GM23338 (cell line): ENCODE data around the gene FLNB. TPM values are rescaled to one million over a fixed set of nuclear protein-coding genes. Genes with fewer than 3 reads are reported as not detected.
A peak's percentile ranks its signal among the peaks of the same experiment; 100 is the strongest.

Experiments
- ATAC-seq: fragments of 200-7000 bp; cut with Tn5 transposase; 3 replicates; pipeline ENCODE4 v1.9.1; 2020
- DNase-seq: peaks from one replicate; pipeline ENCODE4 v3.0.0-alpha.2; 2015; ENCODE audit warnings: low spot score
- H2AFZ ChIP-seq: fragments of 200-600 bp; sonication (generic); 2 replicates; pipeline ENCODE4 v1.8.0; 2016; ENCODE audit warnings: antibody characterized with exemption, mild to moderate bottlenecking, moderate library complexity
- H3F3A ChIP-seq: fragments of 200-600 bp; sonication (generic); replicated peaks from 2 replicates; pipeline ENCODE4 v1.8.0; 2017; ENCODE audit warnings: antibody characterized with exemption, mixed run types, low read depth
- H3K27ac ChIP-seq: fragments of 200-600 bp; sonication (generic); 2 replicates; pipeline ENCODE4 v1.6.1; 2016; ENCODE audit warnings: low read depth
- H3K27me3 ChIP-seq: fragments of 200-600 bp; sonication (generic); 2 replicates; pipeline ENCODE4 v1.8.0; 2016; ENCODE audit warnings: mild to moderate bottlenecking, mixed run types, moderate library complexity; ENCODE audit not compliant: insufficient read depth
- H3K36me3 ChIP-seq: fragments of 200-600 bp; sonication (generic); 2 replicates; pipeline ENCODE4 v1.8.0; 2016; ENCODE audit warnings: mild to moderate bottlenecking; ENCODE audit not compliant: insufficient read depth
- H3K4me1 ChIP-seq: fragments of 200-600 bp; sonication (generic); 2 replicates; pipeline ENCODE4 v1.8.0; 2016; ENCODE audit warnings: mild to moderate bottlenecking, moderate library complexity; ENCODE audit not compliant: insufficient read depth
- H3K4me2 ChIP-seq: fragments of 200-600 bp; sonication (generic); 2 replicates; pipeline ENCODE4 v1.7.1; 2017; ENCODE audit warnings: mixed run types
- H3K4me3 ChIP-seq: fragments of 200-600 bp; sonication (generic); 2 replicates; pipeline ENCODE4 v1.6.1; 2016; ENCODE audit warnings: mixed run types
- H3K79me2 ChIP-seq: fragments of 200-600 bp; sonication (generic); replicated peaks from 2 replicates; pipeline ENCODE4 v1.8.0; 2017; ENCODE audit warnings: mild to moderate bottlenecking; ENCODE audit not compliant: insufficient read depth
- H3K9me2 ChIP-seq: fragments of 200-600 bp; sonication (generic); 2 replicates; pipeline ENCODE4 v1.8.0; 2017; ENCODE audit not compliant: insufficient read depth
- H4K20me1 ChIP-seq: fragments of 200-600 bp; sonication (generic); replicated peaks from 2 replicates; pipeline ENCODE4 v1.8.0; 2017; ENCODE audit warnings: mild to moderate bottlenecking; ENCODE audit not compliant: insufficient read depth
- H3K27ac Mint-ChIP-seq: 2 replicates; pipeline ENCODE4 v1.8.0; 2020; ENCODE audit warnings: inconsistent platforms, mild to moderate bottlenecking, moderate library complexity, mixed read lengths
- H3K27me3 Mint-ChIP-seq: 3 replicates; pipeline ENCODE4 v1.8.0; 2022; ENCODE audit warnings: low read depth, mild to moderate bottlenecking, moderate library complexity, mixed read lengths, inconsistent platforms; ENCODE audit not compliant: insufficient read depth, poor library complexity
- H3K36me3 Mint-ChIP-seq: 3 replicates; pipeline ENCODE4 v1.8.0; 2021; ENCODE audit warnings: low read depth, mild to moderate bottlenecking, inconsistent platforms, moderate library complexity, mixed read lengths
- H3K4me1 Mint-ChIP-seq: 3 replicates; pipeline ENCODE4 v1.8.0; 2020; ENCODE audit warnings: mild to moderate bottlenecking, inconsistent platforms, mixed read lengths
- H3K4me3 Mint-ChIP-seq: 3 replicates; pipeline ENCODE4 v1.8.0; 2021; ENCODE audit warnings: moderate library complexity, mild to moderate bottlenecking, inconsistent platforms, mixed read lengths
- H3K9me3 Mint-ChIP-seq: 3 replicates; pipeline ENCODE4 v1.8.0; 2020; ENCODE audit warnings: moderate library complexity, mild to moderate bottlenecking, inconsistent platforms, mixed read lengths
- CREB1 ChIP-seq: fragments of 250-450 bp; sonication (Bioruptor Pico); IDR thresholded peaks from 2 replicates; pipeline ENCODE4 v1.5.0; 2020; ENCODE audit warnings: low read depth, mild to moderate bottlenecking, moderate library complexity
- JUNB ChIP-seq: IDR thresholded peaks from one replicate; pipeline ENCODE4 v1.6.1; 2016; ENCODE audit warnings: antibody characterized with exemption; ENCODE audit not compliant: unreplicated experiment
- NANOG ChIP-seq: IDR thresholded peaks from 2 replicates; pipeline ENCODE4 v1.6.1; 2016; ENCODE audit warnings: antibody characterized with exemption, borderline replicate concordance
- STAT1 ChIP-seq: IDR thresholded peaks from one replicate; pipeline ENCODE4 v1.6.1; 2016; ENCODE audit warnings: antibody characterized with exemption; ENCODE audit not compliant: unreplicated experiment
- ZNF114 ChIP-seq: fragments of 250-450 bp; sonication (Bioruptor Pico); IDR thresholded peaks from 2 replicates; pipeline ENCODE4 v1.5.0; 2020; ENCODE audit warnings: mild to moderate bottlenecking, moderate library complexity
- polyA plus RNA-seq: library from polyadenylated mRNA; unstranded; fragments of >200 nt; fragmentation: Nextera tagmentation; extraction: Ambion mirVana; gene quantifications from 2 replicates; pipeline ENCODE4 v1.2.1, GENCODE V29; 2016
- total RNA-seq: library from RNA; depleted of rRNA; stranded (reverse); fragments of >200 nt; shearing (Covaris generic); gene quantifications from 2 replicates; pipeline ENCODE4 v1.2.3, GENCODE V29; 2014
- TF ChIP-seq, protein P1 (sequence below): fragments of 250-450 bp; sonication (Bioruptor Pico); IDR thresholded peaks from 2 replicates; pipeline ENCODE4 v1.5.0; 2020; ENCODE audit warnings: mild to moderate bottlenecking, moderate library complexity

Gene FLNB
- total and polyA plus RNA-seq, 2 experiments from 2014 or later, result 39.7 to 179 TPM

DNA sequence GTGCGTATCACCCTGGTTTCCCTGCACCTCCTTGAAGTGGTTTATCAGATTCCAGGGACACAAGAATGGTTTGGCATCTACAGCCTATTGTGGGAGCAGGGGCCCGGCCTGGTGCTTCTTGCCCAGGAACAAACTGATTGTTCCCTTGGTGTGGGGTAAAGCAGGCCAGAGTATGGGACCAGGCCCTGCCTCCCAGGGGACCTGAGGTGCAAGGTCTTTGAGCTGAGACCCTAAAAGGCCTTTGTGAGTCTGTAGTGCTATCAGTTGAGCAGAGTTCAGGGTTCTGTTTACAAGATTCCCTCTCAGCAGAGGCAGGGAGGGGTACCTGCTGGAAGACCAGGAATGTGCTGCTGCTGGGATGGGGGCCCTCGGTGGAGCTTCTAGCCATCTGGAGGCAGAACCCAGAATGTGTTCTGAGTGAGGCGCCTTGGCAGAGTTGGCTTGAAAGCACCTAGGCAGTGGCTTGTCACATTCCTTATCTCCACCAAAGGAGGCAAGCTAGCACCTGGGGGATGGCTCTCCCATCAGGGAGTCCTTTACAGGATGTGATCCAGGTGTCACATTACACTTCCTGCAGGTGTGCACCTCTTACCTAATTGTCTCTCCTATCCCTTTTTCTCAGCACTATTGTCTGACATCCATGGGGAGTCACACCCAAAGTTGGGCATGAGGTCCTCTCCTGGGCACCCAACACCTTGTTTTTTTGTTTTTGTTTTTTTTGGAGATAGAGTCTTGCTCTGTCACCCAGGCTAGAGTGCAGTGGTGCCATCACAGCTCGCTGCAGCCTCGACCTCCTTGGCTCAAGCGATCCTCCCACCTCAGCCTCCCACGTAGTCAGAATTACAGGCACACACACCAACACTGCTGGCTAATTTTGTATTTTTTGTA, 13.1 kb downstream of the FLNB start (continued):
- peak; percentile 49; the same call in 1 of the 2 replicates for TF ChIP-seq NANOG
- TF ChIP-seq, protein P1, sequence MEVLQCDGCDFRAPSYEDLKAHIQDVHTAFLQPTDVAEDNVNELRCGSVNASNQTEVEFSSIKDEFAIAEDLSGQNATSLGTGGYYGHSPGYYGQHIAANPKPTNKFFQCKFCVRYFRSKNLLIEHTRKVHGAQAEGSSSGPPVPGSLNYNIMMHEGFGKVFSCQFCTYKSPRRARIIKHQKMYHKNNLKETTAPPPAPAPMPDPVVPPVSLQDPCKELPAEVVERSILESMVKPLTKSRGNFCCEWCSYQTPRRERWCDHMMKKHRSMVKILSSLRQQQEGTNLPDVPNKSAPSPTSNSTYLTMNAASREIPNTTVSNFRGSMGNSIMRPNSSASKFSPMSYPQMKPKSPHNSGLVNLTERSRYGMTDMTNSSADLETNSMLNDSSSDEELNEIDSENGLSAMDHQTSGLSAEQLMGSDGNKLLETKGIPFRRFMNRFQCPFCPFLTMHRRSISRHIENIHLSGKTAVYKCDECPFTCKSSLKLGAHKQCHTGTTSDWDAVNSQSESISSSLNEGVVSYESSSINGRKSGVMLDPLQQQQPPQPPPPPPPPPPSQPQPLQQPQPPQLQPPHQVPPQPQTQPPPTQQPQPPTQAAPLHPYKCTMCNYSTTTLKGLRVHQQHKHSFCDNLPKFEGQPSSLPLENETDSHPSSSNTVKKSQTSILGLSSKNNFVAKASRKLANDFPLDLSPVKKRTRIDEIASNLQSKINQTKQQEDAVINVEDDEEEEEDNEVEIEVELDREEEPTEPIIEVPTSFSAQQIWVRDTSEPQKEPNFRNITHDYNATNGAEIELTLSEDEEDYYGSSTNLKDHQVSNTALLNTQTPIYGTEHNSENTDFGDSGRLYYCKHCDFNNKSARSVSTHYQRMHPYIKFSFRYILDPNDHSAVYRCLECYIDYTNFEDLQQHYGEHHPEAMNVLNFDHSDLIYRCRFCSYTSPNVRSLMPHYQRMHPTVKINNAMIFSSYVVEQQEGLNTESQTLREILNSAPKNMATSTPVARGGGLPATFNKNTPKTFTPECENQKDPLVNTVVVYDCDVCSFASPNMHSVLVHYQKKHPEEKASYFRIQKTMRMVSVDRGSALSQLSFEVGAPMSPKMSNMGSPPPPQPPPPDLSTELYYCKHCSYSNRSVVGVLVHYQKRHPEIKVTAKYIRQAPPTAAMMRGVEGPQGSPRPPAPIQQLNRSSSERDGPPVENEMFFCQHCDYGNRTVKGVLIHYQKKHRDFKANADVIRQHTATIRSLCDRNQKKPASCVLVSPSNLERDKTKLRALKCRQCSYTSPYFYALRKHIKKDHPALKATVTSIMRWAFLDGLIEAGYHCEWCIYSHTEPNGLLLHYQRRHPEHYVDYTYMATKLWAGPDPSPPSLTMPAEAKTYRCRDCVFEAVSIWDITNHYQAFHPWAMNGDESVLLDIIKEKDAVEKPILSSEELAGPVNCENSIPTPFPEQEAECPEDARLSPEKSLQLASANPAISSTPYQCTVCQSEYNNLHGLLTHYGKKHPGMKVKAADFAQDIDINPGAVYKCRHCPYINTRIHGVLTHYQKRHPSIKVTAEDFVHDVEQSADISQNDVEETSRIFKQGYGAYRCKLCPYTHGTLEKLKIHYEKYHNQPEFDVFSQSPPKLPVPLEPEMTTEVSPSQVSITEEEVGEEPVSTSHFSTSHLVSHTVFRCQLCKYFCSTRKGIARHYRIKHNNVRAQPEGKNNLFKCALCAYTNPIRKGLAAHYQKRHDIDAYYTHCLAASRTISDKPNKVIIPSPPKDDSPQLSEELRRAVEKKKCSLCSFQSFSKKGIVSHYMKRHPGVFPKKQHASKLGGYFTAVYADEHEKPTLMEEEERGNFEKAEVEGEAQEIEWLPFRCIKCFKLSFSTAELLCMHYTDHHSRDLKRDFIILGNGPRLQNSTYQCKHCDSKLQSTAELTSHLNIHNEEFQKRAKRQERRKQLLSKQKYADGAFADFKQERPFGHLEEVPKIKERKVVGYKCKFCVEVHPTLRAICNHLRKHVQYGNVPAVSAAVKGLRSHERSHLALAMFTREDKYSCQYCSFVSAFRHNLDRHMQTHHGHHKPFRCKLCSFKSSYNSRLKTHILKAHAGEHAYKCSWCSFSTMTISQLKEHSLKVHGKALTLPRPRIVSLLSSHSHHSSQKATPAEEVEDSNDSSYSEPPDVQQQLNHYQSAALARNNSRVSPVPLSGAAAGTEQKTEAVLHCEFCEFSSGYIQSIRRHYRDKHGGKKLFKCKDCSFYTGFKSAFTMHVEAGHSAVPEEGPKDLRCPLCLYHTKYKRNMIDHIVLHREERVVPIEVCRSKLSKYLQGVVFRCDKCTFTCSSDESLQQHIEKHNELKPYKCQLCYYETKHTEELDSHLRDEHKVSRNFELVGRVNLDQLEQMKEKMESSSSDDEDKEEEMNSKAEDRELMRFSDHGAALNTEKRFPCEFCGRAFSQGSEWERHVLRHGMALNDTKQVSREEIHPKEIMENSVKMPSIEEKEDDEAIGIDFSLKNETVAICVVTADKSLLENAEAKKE (CRISPR knock-in tag), result peak; percentile 95
- TF ChIP-seq STAT1, result no peak

DNA sequence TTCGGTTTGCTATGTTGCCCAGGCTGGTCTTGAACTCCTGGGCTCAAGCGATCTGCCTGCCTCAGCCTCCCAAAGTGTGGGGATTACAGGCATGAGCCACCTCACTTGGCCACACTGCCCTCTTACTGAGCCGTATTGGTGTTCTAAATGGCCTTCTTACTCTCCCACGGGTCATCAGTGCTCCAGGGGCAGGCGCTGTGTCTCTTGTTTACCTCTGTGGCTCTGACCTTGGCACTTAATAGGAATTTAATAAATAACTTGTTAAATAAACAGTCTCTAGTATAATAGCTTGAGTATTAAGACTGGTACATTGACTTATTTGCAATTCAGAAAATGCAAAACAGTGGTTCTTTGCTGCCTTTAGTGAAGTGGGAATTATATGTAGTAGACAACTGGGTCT, 13.7 kb downstream of the FLNB start:
- no peaks in the 10 kb centered on the region for H3K9me2 ChIP-seq
- H3K36me3 Mint-ChIP-seq, result no peaks in the 10 kb centered on the region
- no peak overlapping the region for H3K4me3 ChIP-seq
- peak overlapping the region; percentile 95 for H3K27ac Mint-ChIP-seq
- peaks cover 10% of the 10 kb centered on the region for H4K20me1 ChIP-seq
- H2AFZ ChIP-seq, result no peak overlapping the region
- peaks cover 11% of the 10 kb centered on the region for H3F3A ChIP-seq
- H3K27ac ChIP-seq, result peak overlapping the region; percentile 85
- peaks cover 96% of the 10 kb centered on the region for H3K79me2 ChIP-seq
- DNase-seq (no peak), ATAC-seq (no peak)
- no peaks in the 10 kb centered on the region for H3K36me3 ChIP-seq
- H3K4me2 ChIP-seq, result peak overlapping the region; percentile 44
- H3K4me1 ChIP-seq, result peaks cover 79% of the 10 kb centered on the region
- H3K4me1 Mint-ChIP-seq, result peaks cover 76% of the 10 kb centered on the region
- H3K27me3 ChIP-seq, result no peaks in the 10 kb centered on the region
- H3K4me3 Mint-ChIP-seq, result no peak overlapping the region; the same call in 2 of the 3 replicates
- no peaks in the 10 kb centered on the region for H3K9me3 Mint-ChIP-seq
- peaks cover 12% of the 10 kb centered on the region for H3K27me3 Mint-ChIP-seq
- no peak for TF ChIP-seq ZNF114
- no peak for TF ChIP-seq JUNB
- no peak for TF ChIP-seq NANOG
- TF ChIP-seq, protein P1 (CRISPR knock-in tag), result no peak
- TF ChIP-seq STAT1, result no peak
- no peak for TF ChIP-seq CREB1 (CRISPR knock-in tag)
